ENCODE measurements around the gene TXNDC5.

TXNDC5 gene

DNA sequence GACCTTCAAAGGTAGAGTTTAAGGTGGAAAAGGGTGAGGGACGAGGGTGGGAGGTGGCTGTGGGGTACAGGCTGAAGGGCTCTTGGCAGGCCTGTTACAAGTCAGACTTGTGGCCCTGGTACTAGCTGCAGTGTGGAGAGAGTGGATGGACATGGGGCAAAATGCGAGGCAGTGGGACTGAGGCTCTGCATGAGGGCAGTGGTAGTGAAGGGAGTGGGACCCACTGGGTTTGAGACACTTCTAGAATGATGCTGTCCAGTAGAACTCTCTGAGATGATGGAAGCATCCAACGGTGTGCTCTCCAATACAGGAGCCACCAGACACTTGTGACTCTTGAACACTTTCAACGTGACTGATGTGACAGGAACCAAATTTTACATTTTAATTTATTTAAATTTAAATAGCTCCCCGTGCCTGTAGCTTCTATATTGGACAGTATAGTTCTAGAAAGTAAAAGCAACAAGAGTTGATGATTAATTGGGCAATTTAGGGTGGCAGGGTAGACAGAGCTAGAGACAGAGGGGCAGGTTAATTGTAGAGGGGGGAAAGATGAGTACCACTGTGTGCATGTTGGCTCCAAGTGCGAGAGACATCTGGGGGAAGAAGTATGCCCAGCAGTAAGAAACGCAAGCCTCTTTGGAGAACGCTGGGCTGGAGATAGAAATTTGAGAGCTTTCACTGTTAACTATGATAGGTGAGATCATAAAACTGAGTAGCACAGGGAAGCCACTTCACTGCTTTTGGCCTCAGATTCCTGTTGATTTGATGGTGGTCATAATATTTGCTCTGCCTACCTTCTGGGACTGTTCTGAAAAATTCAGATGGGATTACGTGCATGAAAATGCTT lies 77.5 kb downstream of the TXNDC5 start (continued):
- TF ChIP-seq ZNF449 (tag by site-specific recombination; IDR thresholded peaks at IDR 0.05): peak; percentile 34; the same call in 1 of the 2 replicates
- TF ChIP-seq ZNF26 (tag by site-specific recombination; IDR thresholded peaks at IDR 0.05): no peak
- TF ChIP-seq ZBTB17 (tag by site-specific recombination; IDR thresholded peaks at IDR 0.05): no peak
- TF ChIP-seq ZNF175 (tag by site-specific recombination; IDR thresholded peaks at IDR 0.05): no peak
- no peak for TF ChIP-seq ZNF654 (tag by site-specific recombination; IDR thresholded peaks at IDR 0.05; ENCODE audit: low read depth)
- TF ChIP-seq, protein P1, sequence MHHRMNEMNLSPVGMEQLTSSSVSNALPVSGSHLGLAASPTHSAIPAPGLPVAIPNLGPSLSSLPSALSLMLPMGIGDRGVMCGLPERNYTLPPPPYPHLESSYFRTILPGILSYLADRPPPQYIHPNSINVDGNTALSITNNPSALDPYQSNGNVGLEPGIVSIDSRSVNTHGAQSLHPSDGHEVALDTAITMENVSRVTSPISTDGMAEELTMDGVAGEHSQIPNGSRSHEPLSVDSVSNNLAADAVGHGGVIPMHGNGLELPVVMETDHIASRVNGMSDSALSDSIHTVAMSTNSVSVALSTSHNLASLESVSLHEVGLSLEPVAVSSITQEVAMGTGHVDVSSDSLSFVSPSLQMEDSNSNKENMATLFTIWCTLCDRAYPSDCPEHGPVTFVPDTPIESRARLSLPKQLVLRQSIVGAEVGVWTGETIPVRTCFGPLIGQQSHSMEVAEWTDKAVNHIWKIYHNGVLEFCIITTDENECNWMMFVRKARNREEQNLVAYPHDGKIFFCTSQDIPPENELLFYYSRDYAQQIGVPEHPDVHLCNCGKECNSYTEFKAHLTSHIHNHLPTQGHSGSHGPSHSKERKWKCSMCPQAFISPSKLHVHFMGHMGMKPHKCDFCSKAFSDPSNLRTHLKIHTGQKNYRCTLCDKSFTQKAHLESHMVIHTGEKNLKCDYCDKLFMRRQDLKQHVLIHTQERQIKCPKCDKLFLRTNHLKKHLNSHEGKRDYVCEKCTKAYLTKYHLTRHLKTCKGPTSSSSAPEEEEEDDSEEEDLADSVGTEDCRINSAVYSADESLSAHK (tag by site-specific recombination; IDR thresholded peaks at IDR 0.05): no peak
- TF ChIP-seq ZFP37 (tag by site-specific recombination; IDR thresholded peaks at IDR 0.05): no peak
- TF ChIP-seq, protein P2, sequence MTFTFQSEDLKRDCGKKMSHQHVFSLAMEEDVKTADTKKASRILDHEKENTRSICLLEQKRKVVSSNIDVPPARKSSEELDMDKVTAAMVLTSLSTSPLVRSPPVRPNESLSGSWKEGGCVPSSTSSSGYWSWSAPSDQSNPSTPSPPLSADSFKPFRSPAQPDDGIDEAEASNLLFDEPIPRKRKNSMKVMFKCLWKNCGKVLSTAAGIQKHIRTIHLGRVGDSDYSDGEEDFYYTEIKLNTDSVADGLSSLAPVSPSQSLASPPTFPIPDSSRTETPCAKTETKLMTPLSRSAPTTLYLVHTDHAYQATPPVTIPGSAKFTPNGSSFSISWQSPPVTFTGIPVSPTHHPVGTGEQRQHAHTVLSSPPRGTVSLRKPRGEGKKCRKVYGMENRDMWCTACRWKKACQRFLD (tag by site-specific recombination; IDR thresholded peaks at IDR 0.05): no peak
- TF ChIP-seq ZNF692 (tag by site-specific recombination; IDR thresholded peaks at IDR 0.05): peak; percentile 68; the same call in 1 of the 2 replicates
- TF ChIP-seq, protein P3, sequence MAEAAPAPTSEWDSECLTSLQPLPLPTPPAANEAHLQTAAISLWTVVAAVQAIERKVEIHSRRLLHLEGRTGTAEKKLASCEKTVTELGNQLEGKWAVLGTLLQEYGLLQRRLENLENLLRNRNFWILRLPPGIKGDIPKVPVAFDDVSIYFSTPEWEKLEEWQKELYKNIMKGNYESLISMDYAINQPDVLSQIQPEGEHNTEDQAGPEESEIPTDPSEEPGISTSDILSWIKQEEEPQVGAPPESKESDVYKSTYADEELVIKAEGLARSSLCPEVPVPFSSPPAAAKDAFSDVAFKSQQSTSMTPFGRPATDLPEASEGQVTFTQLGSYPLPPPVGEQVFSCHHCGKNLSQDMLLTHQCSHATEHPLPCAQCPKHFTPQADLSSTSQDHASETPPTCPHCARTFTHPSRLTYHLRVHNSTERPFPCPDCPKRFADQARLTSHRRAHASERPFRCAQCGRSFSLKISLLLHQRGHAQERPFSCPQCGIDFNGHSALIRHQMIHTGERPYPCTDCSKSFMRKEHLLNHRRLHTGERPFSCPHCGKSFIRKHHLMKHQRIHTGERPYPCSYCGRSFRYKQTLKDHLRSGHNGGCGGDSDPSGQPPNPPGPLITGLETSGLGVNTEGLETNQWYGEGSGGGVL (tag by site-specific recombination; IDR thresholded peaks at IDR 0.05): peak; percentile 66; the same call in 1 of the 2 replicates

All from HEK293 (cell line).